ENCODE results near the gene FAAH2. TPM values are rescaled to one million over a fixed set of nuclear protein-coding genes. Genes with fewer than 3 reads are reported as not detected.

Gene FAAH2
- total RNA-seq = 1 to 10 TPM; 4.9 to 8.1 TPM

- no peaks in the 10 kb centered on the region for H3K9me3 Mint-ChIP-seq (ENCODE audit: low read depth)
- H3K4me1 Mint-ChIP-seq = peaks cover 37% of the 10 kb centered on the region
- peak; percentile 81 for ATAC-seq
- CTCF ChIA-PET = interaction anchor here (1.3 kb wide), 1 partner anchor 309 kb away, joined by 3 read pairs; no protein-coding TSS in a partner anchor
- H3K36me3 Mint-ChIP-seq (ENCODE audit: low read depth) = no peaks in the 10 kb centered on the region
- peak within 1 kb of the TSS; percentile 93 for H3K27ac Mint-ChIP-seq
- intact Hi-C loops (cut with DNase I, micrococcal nuclease) = loop anchor here (1.0 to 10.0 kb wide), 9 partner anchors 62 to 724 kb away; partner anchors contain the start of genes ZXDB (in 2 of the 2), SPIN2B (in 1 of the 2), UBQLN2 (in 1 of the 2) and ZXDA (in 1 of the 2)
- no peaks in the 10 kb centered on the region for H3K27me3 Mint-ChIP-seq
- peak within 1 kb of the TSS; percentile 88 for H3K4me3 Mint-ChIP-seq
- POLR2A ChIA-PET = no interaction called here
- DNase-seq = peak; percentile 79
Observed at GRCh38 chrX:57286507-57287251, at the start of gene FAAH2. Gene FAAH2, plus strand, starts transcription at chrX:57286706. Its CDS starts 120 bp downstream, at chrX:57286826.

- ChIA-PET POLR2A (interaction anchor here (0.7 kb wide), 1 partner anchor 290 kb away, joined by 6 read pairs; no protein-coding TSS in a partner anchor), CTCF (no interaction called here)
- H3K4me1 Mint-ChIP-seq = no peaks in the 10 kb centered on the region
- ATAC-seq (no peak), DNase-seq (no peak)
- H3K4me3 Mint-ChIP-seq = no peak overlapping the region
- H3K9me3 Mint-ChIP-seq (ENCODE audit: low read depth) = peaks cover 8% of the 10 kb centered on the region
- H3K27me3 Mint-ChIP-seq = no peaks in the 10 kb centered on the region
- intact Hi-C loops (cut with DNase I, micrococcal nuclease) = no loop called here
- H3K36me3 Mint-ChIP-seq (ENCODE audit: low read depth) = peaks cover 10% of the 10 kb centered on the region
- no peak overlapping the region for H3K27ac Mint-ChIP-seq
Observed at GRCh38 chrX:57241967-57242366, 44.5 kb upstream of the FAAH2 start.

GRCh38 chrX:57251965-57252364 is 34.5 kb upstream of the FAAH2 start:
- Mint-ChIP-seq H3K27ac (no peak overlapping the region), H3K9me3 (ENCODE audit: low read depth) (peaks cover 19% of the 10 kb centered on the region), H3K27me3 (no peaks in the 10 kb centered on the region), H3K4me3 (no peak overlapping the region), H3K4me1 (no peaks in the 10 kb centered on the region), H3K36me3 (ENCODE audit: low read depth) (peaks cover 4% of the 10 kb centered on the region)
- intact Hi-C loops (cut with DNase I, micrococcal nuclease) = no loop called here
- ATAC-seq (no peak), DNase-seq (no peak)
- POLR2A ChIA-PET = no interaction called here
- CTCF ChIA-PET = no interaction called here

- H3K4me3 Mint-ChIP-seq = no peak overlapping the region
- ATAC-seq = no peak
- H3K27me3 Mint-ChIP-seq = no peaks in the 10 kb centered on the region
- POLR2A ChIA-PET = interaction anchor here (0.5 kb wide), 1 partner anchor 365 kb away, joined by 4 read pairs; no protein-coding TSS in a partner anchor
- intact Hi-C loops (cut with DNase I, micrococcal nuclease) = no loop called here
- CTCF ChIA-PET = interaction anchor here (0.6 kb wide), 1 partner anchor 10 kb away, joined by 3 read pairs; no protein-coding TSS in a partner anchor
- DNase-seq = no peak
- H3K27ac Mint-ChIP-seq = no peak overlapping the region
- H3K4me1 Mint-ChIP-seq = no peaks in the 10 kb centered on the region
- H3K9me3 Mint-ChIP-seq (ENCODE audit: low read depth) = peaks cover 4% of the 10 kb centered on the region
- no peaks in the 10 kb centered on the region for H3K36me3 Mint-ChIP-seq (ENCODE audit: low read depth)
Observed at GRCh38 chrX:57265126-57265525, 21.4 kb upstream of the FAAH2 start.

- no peak overlapping the region for H3K27ac Mint-ChIP-seq
- no peak for DNase-seq
- intact Hi-C loops (cut with DNase I, micrococcal nuclease) = no loop called here
- CTCF ChIA-PET = no interaction called here
- no peak overlapping the region for H3K4me3 Mint-ChIP-seq
- H3K27me3 Mint-ChIP-seq = no peaks in the 10 kb centered on the region
- no peak for ATAC-seq
- POLR2A ChIA-PET = no interaction called here
- no peaks in the 10 kb centered on the region for H3K36me3 Mint-ChIP-seq (ENCODE audit: low read depth)
- H3K9me3 Mint-ChIP-seq (ENCODE audit: low read depth) = peaks cover 4% of the 10 kb centered on the region
- no peaks in the 10 kb centered on the region for H3K4me1 Mint-ChIP-seq
Observed at GRCh38 chrX:57266275-57266674, 20.2 kb upstream of the FAAH2 start.

GRCh38 chrX:57266871-57267270 is 19.6 kb upstream of the FAAH2 start:
- no peaks in the 10 kb centered on the region for H3K4me1 Mint-ChIP-seq
- intact Hi-C loops (cut with DNase I, micrococcal nuclease) = no loop called here
- ChIA-PET CTCF (no interaction called here), POLR2A (no interaction called here)
- H3K36me3 Mint-ChIP-seq (ENCODE audit: low read depth) = no peaks in the 10 kb centered on the region
- H3K27ac Mint-ChIP-seq = no peak overlapping the region
- ATAC-seq (no peak), DNase-seq (no peak)
- H3K27me3 Mint-ChIP-seq = no peaks in the 10 kb centered on the region
- peaks cover 4% of the 10 kb centered on the region for H3K9me3 Mint-ChIP-seq (ENCODE audit: low read depth)
- H3K4me3 Mint-ChIP-seq = no peak overlapping the region

- peaks cover 4% of the 10 kb centered on the region for H3K9me3 Mint-ChIP-seq (ENCODE audit: low read depth)
- ATAC-seq = no peak
Observed at GRCh38 chrX:57267308-57267707, 19.2 kb upstream of the FAAH2 start.

GRCh38 chrX:57270980-57271379 is 15.5 kb upstream of the FAAH2 start:
- Mint-ChIP-seq H3K4me1 (no peaks in the 10 kb centered on the region), H3K27ac (no peak overlapping the region), H3K9me3 (ENCODE audit: low read depth) (peaks cover 4% of the 10 kb centered on the region), H3K36me3 (ENCODE audit: low read depth) (no peaks in the 10 kb centered on the region), H3K4me3 (no peak overlapping the region), H3K27me3 (no peaks in the 10 kb centered on the region)
- ChIA-PET POLR2A (no interaction called here), CTCF (no interaction called here)
- ATAC-seq (no peak), DNase-seq (no peak)
- intact Hi-C loops (cut with DNase I, micrococcal nuclease) = no loop called here

More at GRCh38 chrX:57267308-57267707, 19.2 kb upstream of the FAAH2 start:
- H3K36me3 Mint-ChIP-seq (ENCODE audit: low read depth) = no peaks in the 10 kb centered on the region
- POLR2A ChIA-PET = no interaction called here
- no peak overlapping the region for H3K4me3 Mint-ChIP-seq
- CTCF ChIA-PET = no interaction called here
- H3K4me1 Mint-ChIP-seq = no peaks in the 10 kb centered on the region
- no peak for DNase-seq
- H3K27me3 Mint-ChIP-seq = no peaks in the 10 kb centered on the region
- intact Hi-C loops (cut with DNase I, micrococcal nuclease) = no loop called here
- no peak overlapping the region for H3K27ac Mint-ChIP-seq

GRCh38 chrX:57282568-57282967 is 3.9 kb upstream of the FAAH2 start:
- H3K4me1 Mint-ChIP-seq = peaks cover 23% of the 10 kb centered on the region
- H3K4me3 Mint-ChIP-seq = no peak overlapping the region
- POLR2A ChIA-PET = no interaction called here
- peak overlapping the region; percentile 48 for H3K27ac Mint-ChIP-seq
- no peaks in the 10 kb centered on the region for H3K36me3 Mint-ChIP-seq (ENCODE audit: low read depth)
- no peaks in the 10 kb centered on the region for H3K27me3 Mint-ChIP-seq
- no peaks in the 10 kb centered on the region for H3K9me3 Mint-ChIP-seq (ENCODE audit: low read depth)
- ATAC-seq = no peak
- DNase-seq = no peak
- intact Hi-C loops (cut with DNase I, micrococcal nuclease) = loop anchor here (1.0 to 10.0 kb wide), 4 partner anchors 58 to 242 kb away; no protein-coding TSS in a partner anchor
- CTCF ChIA-PET = interaction anchor here (0.5 kb wide), 1 partner anchor 282 kb away, joined by 3 read pairs; no protein-coding TSS in a partner anchor

GRCh38 chrX:57285001-57285400 is 1.5 kb upstream of the FAAH2 start:
- DNase-seq = no peak
- ChIA-PET CTCF (no interaction called here), POLR2A (no interaction called here)
- peak overlapping the region; percentile 88 for H3K27ac Mint-ChIP-seq
- H3K4me3 Mint-ChIP-seq = no peak overlapping the region
- no peaks in the 10 kb centered on the region for H3K9me3 Mint-ChIP-seq (ENCODE audit: low read depth)
- H3K27me3 Mint-ChIP-seq = no peaks in the 10 kb centered on the region
- ATAC-seq = no peak
- intact Hi-C loops (cut with DNase I, micrococcal nuclease) = loop anchor here (5.0 to 10.0 kb wide), 7 partner anchors 60 to 723 kb away; partner anchors contain the start of genes ZXDB (in 2 of the 2), UBQLN2 (in 1 of the 2) and ZXDA (in 1 of the 2)
- H3K4me1 Mint-ChIP-seq = peaks cover 26% of the 10 kb centered on the region
- H3K36me3 Mint-ChIP-seq (ENCODE audit: low read depth) = no peaks in the 10 kb centered on the region

GRCh38 chrX:57289089-57289488 is 2.6 kb downstream of the FAAH2 start:
- DNase-seq (no peak), ATAC-seq (peak; percentile 30)
- peaks cover 14% of the 10 kb centered on the region for H3K36me3 Mint-ChIP-seq (ENCODE audit: low read depth)
- intact Hi-C loops (cut with DNase I, micrococcal nuclease) = loop anchor here (5.0 to 10.0 kb wide), 7 partner anchors 64 to 727 kb away; partner anchors contain the start of genes ZXDB (in 2 of the 2), UBQLN2 (in 1 of the 2) and ZXDA (in 1 of the 2)
- peak overlapping the region; percentile 28 for H3K4me3 Mint-ChIP-seq
- no peaks in the 10 kb centered on the region for H3K27me3 Mint-ChIP-seq
- no peaks in the 10 kb centered on the region for H3K9me3 Mint-ChIP-seq (ENCODE audit: low read depth)
- ChIA-PET POLR2A (no interaction called here), CTCF (no interaction called here)
- H3K4me1 Mint-ChIP-seq = peaks cover 24% of the 10 kb centered on the region
- H3K27ac Mint-ChIP-seq = peak overlapping the region; percentile 19

- DNase-seq (no peak), ATAC-seq (no peak)
- intact Hi-C loops (cut with DNase I, micrococcal nuclease) = no loop called here
- Mint-ChIP-seq H3K9me3 (ENCODE audit: low read depth) (peaks cover 1% of the 10 kb centered on the region), H3K36me3 (ENCODE audit: low read depth) (peaks cover 37% of the 10 kb centered on the region), H3K27me3 (no peaks in the 10 kb centered on the region), H3K27ac (no peak overlapping the region), H3K4me1 (peaks cover 22% of the 10 kb centered on the region), H3K4me3 (no peak overlapping the region)
- ChIA-PET POLR2A (no interaction called here), CTCF (no interaction called here)
Observed at GRCh38 chrX:57294961-57295360, 8.5 kb downstream of the FAAH2 start.
